Body of pancreas (tissue), 4 donors: Measurements from ENCODE around the gene ATP2B1. TPM values are rescaled to one million over a fixed set of nuclear protein-coding genes. Genes with fewer than 3 reads are reported as not detected.

Experiments used
- ATAC-seq: fragments of 150-250 bp; one replicate; pipeline ENCODE4 v1.9.1; 2016
- DNase-seq, 4 donors: peaks; one replicate each; pipeline ENCODE4 v3.0.0-alpha.2; 2019
- H3K27ac ChIP-seq, 4 donors: fragments of 200-600 bp; sonication (generic); 1 replicate in 3 of 4; 2 replicates in 1 of 4; pipeline versions ENCODE4 v1.5.1 to v1.6.1; 2016 to 2019; ENCODE audit warnings: mild to moderate bottlenecking in 1 of 4, mixed read lengths in 1 of 4, moderate library complexity in 1 of 4
- H3K27me3 ChIP-seq, 2 donors: fragments of 200-600 bp; sonication (generic); one replicate each; pipeline ENCODE4 v1.6.0; 2016; ENCODE audit warnings: mild to moderate bottlenecking in 1 of 2
- H3K36me3 ChIP-seq, 2 donors: fragments of 200-600 bp; sonication (generic); replicated peaks in 1 of 2; 2 replicates each; pipeline ENCODE4 v1.5.1; 2016; ENCODE audit warnings: low read depth in 2 of 2; ENCODE audit not compliant: insufficient read depth in 1 of 2
- H3K4me1 ChIP-seq: fragments of 200-600 bp; sonication (generic); one replicate; pipeline ENCODE4 v1.6.0; 2016
- H3K4me3 ChIP-seq, 2 donors: fragments of 200-600 bp; sonication (generic); 1 replicate in 1 of 2; 2 replicates in 1 of 2; pipeline ENCODE4 v1.5.1; 2016 to 2019
- H3K9me3 ChIP-seq, 3 donors: fragments of 200-600 bp; sonication (generic); 1 replicate in 2 of 3; 2 replicates in 1 of 3; pipeline ENCODE4 v1.5.1; 2016
- CTCF ChIP-seq, 7 experiments: fragments of 450-650 bp in 4 of 7; fragments of 200-600 bp in 3 of 7; sonication (generic) in 3 of 7; IDR thresholded peaks; one replicate each; pipeline ENCODE4 v1.5.1; 2016 to 2019; ENCODE audit warnings: antibody characterized with exemption in 7 of 7
- POLR2A ChIP-seq, 3 donors: fragments of 450-650 bp; IDR thresholded peaks; one replicate each; pipeline ENCODE4 v1.6.1; 2016; ENCODE audit warnings: antibody characterized with exemption in 3 of 3, mild to moderate bottlenecking in 2 of 3
- WGBS, 2 donors: methylation state at CpG; one replicate each; pipeline ENCODE4 v1.1.5; 2017; 5-methylcytosine and 5-hydroxymethylcytosine counted together
- intact Hi-C: fragments of 100-400 bp; cut with DNase I; formaldehyde crosslinking; loops from one replicate; pipeline ENCODE4 v1.15.1; 2023
- total RNA-seq, 2 donors: library from RNA; depleted of rRNA; stranded (reverse); fragments of >200 nt; gene quantifications; one replicate each; pipeline ENCODE4 v1.1.0, GENCODE V29; 2016

ATP2B1 gene
- total RNA-seq, 2 donors from 2014 or later = 17.1 to 37.9 TPM

- H3K4me3 ChIP-seq = no peak overlapping the region
- ATAC-seq (no peak), DNase-seq (no peak)
- H3K36me3 ChIP-seq = no peaks in the 10 kb centered on the region
- no peaks in the 10 kb centered on the region for H3K27me3 ChIP-seq
- peaks cover 7% of the 10 kb centered on the region for H3K4me1 ChIP-seq
- H3K9me3 ChIP-seq = no peaks in the 10 kb centered on the region
- 97% methylated on average over 3 of the region's 3 CpGs for WGBS, 2 donors
- H3K27ac ChIP-seq = no peak overlapping the region
- TF ChIP-seq POLR2A (IDR thresholded peaks at IDR 0.05) (no peak), CTCF (IDR thresholded peaks at IDR 0.05) (no peak)
- intact Hi-C loops = no loop called here
Observed at GRCh38 chr12:89649820-89650219, 58.8 kb downstream of the ATP2B1 start.

GRCh38 chr12:89649139-89649538, 59.5 kb downstream of the ATP2B1 start:
- no peak overlapping the region for H3K4me3 ChIP-seq
- H3K4me1 ChIP-seq = peaks cover 7% of the 10 kb centered on the region
- ATAC-seq = no peak
- TF ChIP-seq CTCF (IDR thresholded peaks at IDR 0.05) = no peak
- intact Hi-C loops = no loop called here
- H3K27me3 ChIP-seq = no peaks in the 10 kb centered on the region
- DNase-seq = no peak
- no peaks in the 10 kb centered on the region for H3K9me3 ChIP-seq
- no peaks in the 10 kb centered on the region for H3K36me3 ChIP-seq
- WGBS, 2 donors = 78 to 100% methylated on average over 2 of the region's 2 CpGs
- no peak overlapping the region for H3K27ac ChIP-seq

GRCh38 chr12:89648211-89648930, 60.3 kb downstream of the ATP2B1 start:
- Histone ChIP-seq H3K27me3 (no peaks in the 10 kb centered on the region), H3K9me3 (no peaks in the 10 kb centered on the region), H3K27ac (no peak overlapping the region), H3K36me3 (no peaks in the 10 kb centered on the region), H3K4me1 (peaks cover 7% of the 10 kb centered on the region), H3K4me3 (no peak overlapping the region)
- intact Hi-C loops = no loop called here
- ATAC-seq = no peak
- DNase-seq = no peak
- 61 to 66% methylated on average over 4 of the region's 4 CpGs for WGBS, 2 donors
- TF ChIP-seq CTCF (IDR thresholded peaks at IDR 0.05) (no peak), POLR2A (IDR thresholded peaks at IDR 0.05) (no peak)

GRCh38 chr12:89645434-89645833, 63.2 kb downstream of the ATP2B1 start:
- DNase-seq (no peak), ATAC-seq (no peak)
- Histone ChIP-seq H3K27ac (no peak overlapping the region), H3K4me1 (peaks cover 7% of the 10 kb centered on the region), H3K4me3 (no peak overlapping the region), H3K9me3 (no peaks in the 10 kb centered on the region), H3K36me3 (no peaks in the 10 kb centered on the region), H3K27me3 (no peaks in the 10 kb centered on the region)
- intact Hi-C loops = no loop called here
- 17 to 29% methylated on average over 1 of the region's 1 CpG for WGBS, 2 donors
- TF ChIP-seq POLR2A (IDR thresholded peaks at IDR 0.05) (no peak), CTCF (IDR thresholded peaks at IDR 0.05) (no peak)

- ATAC-seq (no peak), DNase-seq (no peak)
- Histone ChIP-seq H3K9me3 (no peaks in the 10 kb centered on the region), H3K36me3 (no peaks in the 10 kb centered on the region), H3K27ac (no peak overlapping the region), H3K4me1 (peaks cover 7% of the 10 kb centered on the region), H3K4me3 (no peak overlapping the region), H3K27me3 (no peaks in the 10 kb centered on the region)
- intact Hi-C loops = no loop called here
- 83 to 87% methylated on average over 5 of the region's 5 CpGs for WGBS, 2 donors
- no peak for TF ChIP-seq CTCF (IDR thresholded peaks at IDR 0.05)
- no peak for TF ChIP-seq POLR2A (IDR thresholded peaks at IDR 0.05)
Observed at GRCh38 chr12:89642959-89643358, 65.7 kb downstream of the ATP2B1 start.
